SK-N-MC (cell line): ENCODE measurements around the gene FRMD3.

Source experiments
- EZH2 ChIP-seq: fragments of 200-600 bp; sonication (generic); IDR thresholded peaks from one replicate; pipeline ENCODE4 v1.6.1; 2017; ENCODE audit warnings: antibody characterized with exemption
- FOXP2 ChIP-seq: optimal IDR thresholded peaks from 2 replicates; pipeline ENCODE3; 2011; ENCODE audit warnings: mild to moderate bottlenecking, moderate library complexity; ENCODE audit not compliant: insufficient read depth; ENCODE audit errors: extremely low read length, control extremely low read depth
- POLR2AphosphoS5 ChIP-seq: IDR thresholded peaks from 2 replicates; pipeline ENCODE4 v1.6.1; 2012; ENCODE audit warnings: mild to moderate bottlenecking, low read depth, low read length, borderline replicate concordance

DNA sequence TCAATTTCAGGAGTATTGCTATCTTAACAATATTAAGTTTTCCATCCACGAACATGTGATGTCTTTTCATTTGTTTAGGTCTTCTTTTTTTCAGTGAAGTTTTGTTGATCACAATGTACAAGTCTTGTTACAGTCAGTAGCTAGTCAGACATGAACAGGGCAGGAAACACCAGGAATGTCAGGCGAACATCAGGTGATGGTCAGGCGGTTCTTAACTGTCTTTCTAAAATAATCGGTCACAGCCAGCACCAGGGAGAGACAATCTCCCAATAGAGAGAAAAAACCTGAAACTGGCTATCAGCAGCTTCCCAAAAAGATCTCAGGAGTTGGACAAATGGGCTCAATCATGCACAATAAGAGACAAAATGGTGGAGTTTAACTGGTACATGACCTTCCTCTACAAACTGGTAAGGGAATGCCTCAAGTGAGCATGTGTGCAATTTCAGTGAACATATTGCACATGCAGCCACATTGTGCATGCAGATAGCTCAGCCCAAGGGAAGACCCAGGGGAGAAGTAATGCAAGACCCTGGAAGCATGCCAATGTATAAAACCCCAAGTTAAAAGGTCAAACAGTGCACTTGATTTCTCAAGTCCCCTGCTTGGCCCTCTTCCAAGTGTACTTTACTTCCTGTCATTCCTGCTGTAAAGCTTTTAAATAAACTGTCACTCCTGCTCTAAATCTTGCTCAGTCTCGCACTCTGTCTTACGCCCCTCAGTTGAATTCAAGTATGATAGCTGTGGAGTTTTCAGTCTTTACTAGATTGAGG lies 299.1 kb downstream of the FRMD3 start:
- no peak for TF ChIP-seq FOXP2
- no peak for TF ChIP-seq POLR2AphosphoS5
- TF ChIP-seq EZH2 = no peak
